Measurements from ENCODE around the gene ZNF579.

Gene ZNF579

DNA sequence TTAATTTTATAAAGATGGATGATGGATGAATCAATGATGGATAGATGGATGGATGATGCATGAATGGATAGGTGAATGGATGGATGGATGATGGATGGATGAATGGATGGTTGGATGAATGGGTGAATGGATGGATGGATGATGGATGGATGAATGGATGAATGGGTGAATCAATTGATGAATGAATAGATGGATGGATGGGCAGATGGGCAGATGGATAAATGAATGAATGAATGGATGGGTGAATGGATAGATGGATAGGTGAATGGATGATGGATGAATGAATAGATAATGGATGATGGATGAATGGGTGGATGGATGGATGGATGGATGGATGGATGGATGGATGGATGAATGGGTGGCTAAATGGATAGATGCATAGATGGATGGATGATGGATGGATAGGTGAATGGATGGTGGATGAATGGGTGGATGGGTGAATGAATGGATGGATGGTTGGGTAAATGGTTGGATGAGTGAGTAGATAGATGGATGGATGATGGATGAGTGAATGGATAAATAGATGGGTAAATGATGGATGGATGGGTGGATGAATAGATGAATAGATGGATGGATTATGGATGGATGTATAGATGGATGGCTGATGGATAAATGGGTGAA, 12.8 kb downstream of the ZNF579 start:
- no peak for DNase-seq (ENCODE audit: low spot score)
- no peak for TF ChIP-seq CTCF (IDR thresholded peaks at IDR 0.05; ENCODE audit: extremely low read depth, missing control alignments)

DNA sequence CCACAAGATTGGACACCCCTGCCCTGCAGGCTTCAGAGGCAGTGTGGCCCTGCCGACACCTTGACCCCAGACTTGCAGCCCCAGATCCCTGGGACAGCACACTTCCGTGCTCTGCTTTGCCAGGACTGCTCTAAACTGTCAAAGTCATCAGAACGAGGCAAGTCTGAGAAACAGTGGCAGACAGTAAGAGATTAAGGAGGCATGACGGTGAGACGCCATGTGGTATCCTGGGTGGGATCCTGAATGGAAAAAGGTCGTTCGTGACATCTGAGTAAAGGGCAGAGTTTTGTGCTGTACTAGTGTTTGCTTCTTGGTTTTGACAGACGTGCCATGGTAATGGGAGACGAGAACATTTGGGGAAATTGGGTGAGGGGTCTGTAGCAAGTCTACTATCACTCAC, 13.8 kb downstream of the ZNF579 start:
- no peak for DNase-seq (ENCODE audit: low spot score)
- TF ChIP-seq CTCF (IDR thresholded peaks at IDR 0.05; ENCODE audit: extremely low read depth, missing control alignments) = no peak

GRCh38 chr19:55563261-55563690, 17.4 kb downstream of the ZNF579 start:
- DNase-seq (ENCODE audit: low spot score) = no peak
- no peak for TF ChIP-seq CTCF (IDR thresholded peaks at IDR 0.05; ENCODE audit: extremely low read depth, missing control alignments)

DNA sequence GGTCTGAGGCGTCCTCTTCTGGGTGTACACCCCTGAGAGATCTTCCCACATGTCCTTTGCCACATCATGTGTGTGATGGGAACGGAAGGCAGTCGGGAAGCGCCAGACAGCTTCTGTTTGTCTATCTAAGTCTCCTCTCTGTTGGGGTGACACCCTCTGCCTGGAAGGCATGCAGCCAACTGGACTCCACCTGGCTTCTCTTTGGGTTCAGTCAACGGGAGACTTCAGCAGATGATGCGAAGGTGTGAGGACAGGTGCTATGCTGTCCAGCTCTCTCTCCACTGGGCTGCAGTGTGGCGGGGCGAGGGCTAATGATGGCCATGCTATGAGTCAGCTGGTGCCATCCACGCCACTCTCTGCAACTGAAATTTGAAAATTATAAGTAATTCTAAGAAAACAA, 21.0 kb downstream of the ZNF579 start:
- TF ChIP-seq CTCF (IDR thresholded peaks at IDR 0.05; ENCODE audit: extremely low read depth, missing control alignments) = no peak
- DNase-seq (ENCODE audit: low spot score) = no peak

GRCh38 chr19:55554741-55555152, 25.9 kb downstream of the ZNF579 start:
- no peak for DNase-seq (ENCODE audit: low spot score)

DNA sequence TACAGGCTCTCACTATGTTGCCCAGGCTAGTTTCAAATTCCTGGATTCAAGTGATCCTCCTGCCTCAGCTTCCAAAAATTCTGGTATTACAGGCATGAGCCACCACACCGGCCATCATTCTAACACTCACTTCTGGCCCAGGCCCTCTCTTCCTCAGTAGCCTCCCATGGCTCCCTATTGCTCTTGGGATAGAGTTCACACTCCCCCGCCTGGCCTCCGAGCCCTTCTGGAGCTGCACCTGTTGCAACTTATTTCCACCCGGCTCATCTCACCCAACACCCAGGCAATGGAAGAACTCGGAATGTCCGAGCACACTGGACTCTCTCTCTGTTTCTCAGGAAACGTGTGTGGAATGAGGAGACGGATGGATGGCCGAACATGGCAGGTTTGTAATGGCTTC, 26.3 kb downstream of the ZNF579 start:
- no peak for TF ChIP-seq CTCF (IDR thresholded peaks at IDR 0.05; ENCODE audit: extremely low read depth, missing control alignments)
- DNase-seq (ENCODE audit: low spot score) = no peak

More at GRCh38 chr19:55554741-55555152, 25.9 kb downstream of the ZNF579 start:
- no peak for TF ChIP-seq CTCF (IDR thresholded peaks at IDR 0.05; ENCODE audit: extremely low read depth, missing control alignments)

- DNase-seq (ENCODE audit: low spot score) = no peak
- TF ChIP-seq CTCF (IDR thresholded peaks at IDR 0.05; ENCODE audit: extremely low read depth, missing control alignments) = no peak
Measured at GRCh38 chr19:55553217-55554182, 27.1 kb downstream of the ZNF579 start.
